CD4-positive, alpha-beta T cell treated with Interleukin-17A for 1 hour (primary cell): ENCODE measurements around the gene CYP2U1.
"Not testable (repeated sequence)": the region's sequence is repeated elsewhere in the genome, so short reads cannot be mapped to it uniquely, and the experiment has no call there.

ENCODE experiments used
- DNase-seq: peaks from one replicate; pipeline ENCODE4 v3.0.0-alpha.2; 2020

The CYP2U1 gene

DNA sequence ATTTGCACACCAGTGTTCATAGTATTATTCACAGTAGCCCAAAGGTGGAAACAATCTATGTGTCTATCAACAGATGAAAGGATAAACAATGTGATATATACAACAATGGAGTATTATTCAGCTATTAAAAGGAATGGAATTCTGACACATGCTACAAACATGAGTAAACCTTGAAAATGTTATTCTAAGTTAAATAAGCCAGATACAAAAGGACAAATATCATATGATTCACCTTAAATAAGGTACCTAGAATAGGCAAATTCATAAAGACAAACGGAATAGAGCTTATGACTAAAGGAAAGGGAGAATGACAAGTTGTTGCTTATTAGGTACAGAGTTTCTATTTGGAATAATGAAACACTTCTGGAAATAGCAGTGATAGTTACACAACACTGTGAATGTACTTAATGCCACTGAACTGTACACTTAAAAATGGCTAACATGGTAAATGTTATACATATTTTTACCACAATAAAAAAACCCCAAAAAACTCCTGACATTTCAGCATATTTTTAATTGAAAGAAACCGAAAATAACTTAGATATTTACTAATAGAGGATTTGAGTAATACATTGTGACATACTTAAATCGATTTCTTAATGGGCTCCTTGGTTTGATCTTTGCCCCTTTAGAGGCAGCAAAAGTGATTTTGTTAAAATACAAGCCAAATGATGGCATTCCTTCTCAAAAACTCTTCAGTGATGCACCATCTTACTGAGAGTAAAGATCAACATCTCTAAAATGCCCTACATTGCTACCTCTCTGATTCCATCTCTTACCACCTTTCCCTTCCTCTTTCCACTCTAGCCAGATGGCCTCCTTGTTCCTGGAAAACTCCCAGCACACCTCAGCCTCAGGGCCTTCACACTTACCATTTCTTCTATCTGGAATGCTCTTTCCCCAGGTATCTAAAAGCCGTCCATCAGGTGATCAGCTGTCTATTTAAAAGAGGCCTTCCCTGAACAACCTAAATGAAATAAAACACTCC, 8.6 kb upstream of the CYP2U1 start:
- DNase-seq: no peak

DNA sequence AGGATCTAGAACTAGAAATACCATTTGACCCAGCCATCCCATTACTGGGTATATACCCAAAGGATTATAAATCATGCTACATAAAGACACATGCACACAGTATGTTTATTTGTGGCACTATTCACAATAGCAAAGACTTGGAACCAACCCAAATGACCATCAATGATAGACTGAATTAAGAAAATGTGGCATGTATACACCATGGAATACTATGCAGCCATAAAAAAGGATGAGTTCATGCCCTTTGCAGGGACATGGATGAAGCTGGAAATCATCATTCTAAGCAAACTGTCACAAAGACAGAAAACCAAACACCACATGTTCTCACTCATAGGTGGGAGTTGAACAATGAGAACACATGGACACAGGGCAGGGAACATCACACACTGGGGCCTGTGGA, 5.6 kb upstream of the CYP2U1 start:
- not testable (repeated sequence) for DNase-seq

DNA sequence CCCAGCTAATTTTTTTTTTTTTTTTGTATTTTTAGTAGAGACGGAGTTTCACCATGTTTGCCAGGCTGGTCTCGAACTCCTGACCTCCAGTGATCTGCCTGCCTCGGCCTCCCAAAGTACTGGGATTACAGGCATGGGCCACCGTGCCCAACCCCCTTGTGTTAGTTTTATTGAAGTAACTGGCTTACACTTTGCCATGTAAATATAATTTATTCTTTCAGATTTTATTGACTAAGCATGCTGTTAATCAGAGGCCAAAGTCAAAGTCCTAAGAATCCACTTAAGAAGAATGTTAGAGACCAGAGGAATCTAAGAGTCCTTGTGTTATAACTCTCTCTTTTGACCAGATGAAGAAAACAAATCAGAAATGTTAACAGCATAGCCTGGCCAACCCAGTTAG, 4.5 kb upstream of the CYP2U1 start:
- not testable (repeated sequence) for DNase-seq

DNA sequence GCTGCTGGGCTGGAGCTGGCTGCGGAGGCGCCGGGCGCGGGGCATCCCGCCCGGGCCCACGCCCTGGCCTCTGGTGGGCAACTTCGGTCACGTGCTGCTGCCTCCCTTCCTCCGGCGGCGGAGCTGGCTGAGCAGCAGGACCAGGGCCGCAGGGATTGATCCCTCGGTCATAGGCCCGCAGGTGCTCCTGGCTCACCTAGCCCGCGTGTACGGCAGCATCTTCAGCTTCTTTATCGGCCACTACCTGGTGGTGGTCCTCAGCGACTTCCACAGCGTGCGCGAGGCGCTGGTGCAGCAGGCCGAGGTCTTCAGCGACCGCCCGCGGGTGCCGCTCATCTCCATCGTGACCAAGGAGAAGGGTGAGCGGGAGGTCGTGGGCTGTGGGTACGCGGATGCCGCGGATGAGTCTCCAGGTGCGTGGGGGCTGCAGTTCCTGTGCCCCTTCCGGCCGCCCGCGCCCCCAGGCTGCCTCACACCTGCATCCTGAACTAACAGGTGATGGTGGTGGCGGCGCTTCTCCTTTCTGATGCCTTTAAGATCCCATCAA, 499 bp downstream of the CYP2U1 start:
- peak; percentile 18 for DNase-seq

DNA sequence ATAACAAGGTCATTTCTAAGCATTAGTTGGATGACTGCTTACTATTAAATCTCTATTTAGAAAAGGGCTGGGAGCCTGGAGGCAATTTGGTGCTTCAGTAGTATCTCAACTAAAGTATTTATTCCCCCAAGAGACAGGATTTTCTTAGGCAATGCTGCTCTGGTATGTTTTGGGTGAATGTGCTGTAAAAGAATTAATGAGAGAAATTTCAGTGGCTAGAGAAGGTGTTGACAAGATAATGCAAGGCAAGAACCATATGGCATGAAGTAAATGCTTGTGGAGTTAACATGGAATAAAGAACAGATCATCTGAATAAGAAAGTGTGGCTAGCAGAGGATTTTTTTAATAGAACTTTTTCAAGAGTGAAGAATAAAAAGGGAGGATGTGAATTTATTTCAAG, 3.9 kb downstream of the CYP2U1 start:
- DNase-seq: no peak

DNA sequence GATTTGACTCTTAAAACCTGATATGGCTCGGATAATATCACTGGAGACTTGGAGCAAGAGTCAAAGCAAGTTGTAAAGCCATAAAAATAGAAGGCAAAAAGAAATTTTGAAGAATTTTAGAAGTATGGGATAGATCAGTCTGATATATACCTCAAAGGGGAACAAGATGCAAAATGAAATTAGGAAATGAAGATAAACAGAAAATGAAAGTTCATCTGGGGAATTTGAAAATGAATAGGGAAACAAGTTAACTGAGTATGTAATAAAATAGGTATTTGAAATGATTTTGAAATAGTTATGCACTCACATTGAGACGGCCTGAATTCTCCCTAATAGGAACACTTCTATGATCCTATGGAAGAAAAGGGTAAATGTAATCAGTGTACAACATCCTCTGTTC, 5.7 kb downstream of the CYP2U1 start:
- no peak for DNase-seq

DNA sequence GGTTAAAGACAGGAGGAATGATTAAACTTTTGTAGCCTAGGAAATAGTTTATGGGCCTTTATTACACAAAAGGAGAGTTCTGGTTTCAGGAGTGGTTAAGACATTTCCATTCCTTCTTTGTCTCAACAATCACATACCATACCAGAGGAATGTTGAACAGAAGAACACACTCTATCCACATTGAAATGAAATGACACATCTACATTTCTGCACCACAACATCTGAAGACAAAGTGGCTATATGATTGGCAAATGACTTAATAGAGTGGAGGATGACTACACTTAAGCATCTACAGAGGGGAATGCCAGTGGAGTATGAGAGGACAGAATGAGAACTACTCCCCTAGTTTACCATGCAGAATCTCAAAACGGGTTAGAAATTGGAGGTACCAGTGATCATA, 8.0 kb downstream of the CYP2U1 start:
- DNase-seq: no peak

DNA sequence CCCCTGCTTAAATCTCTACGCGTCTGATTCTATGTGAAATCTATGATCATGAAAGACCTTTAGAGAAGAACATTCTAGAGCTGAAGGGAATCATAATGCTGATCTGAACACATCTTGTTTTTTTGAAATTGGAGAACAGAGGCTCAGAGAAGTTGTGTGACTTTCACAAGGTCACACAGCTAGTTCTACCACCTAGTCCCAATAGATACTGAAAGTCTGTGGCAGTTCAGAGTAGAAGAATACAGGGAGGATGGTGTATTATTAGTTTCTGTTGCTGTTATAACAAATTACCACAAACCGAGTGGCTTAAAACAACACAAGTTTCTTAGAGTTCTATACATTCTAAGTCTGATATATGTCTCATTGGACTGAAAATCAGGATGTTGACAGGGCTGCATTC, 14.5 kb downstream of the CYP2U1 start:
- DNase-seq: no peak

DNA sequence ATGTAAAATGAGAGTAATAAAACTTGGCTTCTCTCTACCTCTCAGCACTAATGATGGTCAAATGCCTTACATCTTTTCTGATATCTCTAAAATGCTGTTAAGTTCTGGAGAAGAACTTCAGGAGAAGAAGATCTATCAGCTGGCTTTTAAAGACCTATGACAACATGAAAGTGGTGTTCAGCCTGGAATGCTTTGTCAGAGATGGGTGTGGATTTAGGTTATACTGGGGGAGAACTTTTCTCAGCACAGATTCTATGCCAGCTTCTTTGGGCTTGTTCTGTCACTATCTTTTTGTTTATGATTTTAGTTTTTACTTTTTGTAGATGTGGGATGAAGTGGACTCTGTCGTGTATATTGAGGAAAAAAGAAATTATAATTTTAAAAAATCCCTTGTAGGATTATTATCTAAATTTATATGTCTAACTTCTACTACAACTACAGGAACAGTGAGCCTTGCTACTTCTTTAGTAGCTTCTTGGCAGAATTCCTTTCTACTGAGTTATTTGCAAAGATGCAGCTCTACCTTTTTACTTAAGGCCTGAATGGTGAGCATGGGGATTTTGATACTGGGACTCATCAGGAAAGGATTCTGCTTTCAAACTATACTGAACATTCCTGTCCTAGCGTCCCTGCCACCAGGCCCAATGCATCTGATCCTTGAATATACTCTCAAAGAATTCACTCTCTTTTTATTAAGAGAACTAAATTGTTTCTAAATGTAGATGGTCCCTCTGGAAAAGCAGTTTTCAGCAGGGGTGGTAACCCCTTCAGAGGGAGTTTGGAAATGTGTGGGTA, 19.6 kb downstream of the CYP2U1 start:
- DNase-seq: no peak

DNA sequence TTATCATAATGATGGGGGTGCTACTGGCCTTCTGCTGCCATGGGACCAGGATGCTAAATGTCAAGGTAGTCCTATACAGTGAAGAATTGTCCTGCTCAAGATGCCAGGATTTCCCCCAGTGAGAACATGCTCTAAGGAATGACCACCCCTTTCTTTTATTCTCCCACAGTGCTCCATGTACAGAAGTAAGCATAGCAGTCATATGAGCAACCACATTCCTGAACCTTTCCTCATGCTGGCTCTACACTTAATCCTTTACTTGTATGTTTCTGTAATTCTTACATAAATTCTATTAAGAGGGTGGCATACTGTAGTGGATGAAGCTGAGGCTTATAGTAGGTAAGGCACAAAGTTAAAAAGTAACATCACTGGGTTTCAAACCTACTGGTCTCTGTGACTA, 20.2 kb downstream of the CYP2U1 start:
- no peak for DNase-seq

DNA sequence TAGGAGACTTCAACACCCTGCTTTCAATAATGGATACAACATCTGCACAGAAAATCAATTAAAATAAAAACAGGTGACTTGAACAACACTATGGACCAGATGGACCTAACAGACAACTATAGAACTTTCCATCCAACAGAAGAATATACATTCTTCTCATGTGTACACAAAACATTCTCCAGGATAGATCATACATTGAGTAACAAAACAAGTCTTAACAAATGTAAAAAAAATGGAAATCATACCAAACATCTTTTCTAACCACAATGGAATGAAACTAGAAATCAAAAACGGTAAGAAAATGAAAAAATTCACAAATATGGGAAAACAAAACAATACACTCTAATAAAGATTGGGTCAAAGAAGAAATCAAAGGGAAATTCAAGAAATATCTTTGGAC, 24.7 kb downstream of the CYP2U1 start:
- no peak for DNase-seq

DNA sequence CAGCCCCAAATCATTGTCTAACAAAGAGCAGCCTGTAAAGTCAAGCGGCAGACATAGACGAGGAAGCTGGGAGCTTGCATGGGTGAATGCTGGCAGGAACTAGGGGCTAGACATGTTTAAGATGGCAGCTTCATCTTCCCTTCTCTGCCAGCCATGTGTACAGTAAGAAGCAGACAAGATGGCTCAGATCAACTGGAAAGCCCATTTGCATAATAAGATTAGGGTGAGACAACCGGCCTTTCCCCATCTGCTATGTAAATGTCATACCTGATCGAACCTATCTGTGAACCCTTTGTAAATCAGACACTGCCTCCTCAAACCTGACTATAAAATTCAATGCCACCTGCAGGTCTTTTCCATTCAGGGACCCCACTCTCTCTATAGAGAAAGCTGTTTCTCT, 35.6 kb downstream of the CYP2U1 start:
- DNase-seq: no peak

DNA sequence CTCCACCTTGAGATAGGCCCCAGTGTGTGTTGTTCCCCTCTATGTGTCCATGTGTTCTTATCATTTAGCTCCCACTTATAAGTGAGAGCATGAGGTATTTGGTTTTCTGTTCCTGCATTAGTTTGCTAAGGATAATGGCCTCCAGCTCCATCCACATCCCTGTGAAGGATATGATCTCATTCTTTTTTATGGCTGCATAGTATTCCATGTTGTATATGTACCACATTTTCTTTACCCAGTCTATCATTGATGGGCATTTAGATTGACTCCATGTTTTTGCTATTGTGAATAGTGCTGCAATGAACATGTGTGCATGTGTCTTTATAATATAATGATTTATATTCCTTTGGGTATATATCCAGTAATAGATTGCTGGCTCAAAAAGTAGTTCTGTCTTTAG, 36.2 kb downstream of the CYP2U1 start:
- DNase-seq: not testable (repeated sequence)

DNA sequence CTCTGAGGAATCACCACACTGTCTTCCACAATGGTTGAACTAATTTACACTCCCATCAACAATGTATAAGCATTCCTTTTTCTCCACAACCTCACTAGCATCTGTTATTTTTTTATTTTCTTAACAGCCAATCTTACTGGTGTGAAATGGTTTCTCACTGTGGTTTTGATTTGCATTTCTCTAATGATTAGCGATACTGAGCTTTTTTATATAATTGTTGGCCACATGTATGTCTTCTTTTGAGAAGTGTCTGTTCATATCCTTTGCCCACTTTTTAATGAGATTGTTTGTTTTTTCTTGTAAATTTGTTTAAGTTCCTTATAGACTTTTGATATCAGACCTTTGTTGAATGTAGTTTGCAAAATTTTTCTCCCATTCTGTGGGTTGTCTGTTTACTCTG, 36.6 kb downstream of the CYP2U1 start:
- DNase-seq: not testable (repeated sequence)

DNA sequence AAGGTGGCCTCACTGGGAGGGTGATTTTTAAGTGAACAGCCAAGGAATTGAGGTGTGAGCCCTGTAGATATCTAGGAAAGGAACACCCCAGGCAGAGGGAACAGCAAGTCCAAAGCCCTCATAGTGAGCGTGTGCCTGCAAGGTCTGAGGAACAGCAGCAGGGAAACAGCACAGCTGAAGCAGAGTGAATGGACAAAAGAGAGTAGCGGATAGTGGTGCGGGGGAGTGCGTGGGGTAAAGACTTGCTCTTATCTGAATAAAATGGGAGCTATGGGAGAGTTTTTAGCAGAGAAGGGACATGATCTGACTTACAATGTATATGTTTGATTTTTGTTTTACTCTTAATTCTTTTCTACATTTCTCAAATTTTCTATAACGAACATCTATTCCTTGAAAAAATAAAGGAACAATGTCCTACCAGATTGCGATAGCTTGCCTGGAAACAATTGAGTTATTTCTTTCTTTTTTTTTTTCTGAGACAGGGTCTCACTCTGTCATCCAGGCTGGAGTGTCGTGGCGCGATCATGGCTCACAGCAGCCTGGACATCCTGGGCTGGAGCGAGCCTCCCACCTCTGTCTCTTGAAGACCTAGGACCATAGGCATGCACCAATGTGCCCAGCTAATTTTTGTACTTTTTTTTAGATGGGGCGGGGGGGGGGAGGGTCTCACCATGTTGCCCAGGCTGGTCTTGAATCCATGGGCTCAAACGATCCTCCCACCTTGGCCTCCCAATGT, 38.9 kb downstream of the CYP2U1 start:
- no peak for DNase-seq

DNA sequence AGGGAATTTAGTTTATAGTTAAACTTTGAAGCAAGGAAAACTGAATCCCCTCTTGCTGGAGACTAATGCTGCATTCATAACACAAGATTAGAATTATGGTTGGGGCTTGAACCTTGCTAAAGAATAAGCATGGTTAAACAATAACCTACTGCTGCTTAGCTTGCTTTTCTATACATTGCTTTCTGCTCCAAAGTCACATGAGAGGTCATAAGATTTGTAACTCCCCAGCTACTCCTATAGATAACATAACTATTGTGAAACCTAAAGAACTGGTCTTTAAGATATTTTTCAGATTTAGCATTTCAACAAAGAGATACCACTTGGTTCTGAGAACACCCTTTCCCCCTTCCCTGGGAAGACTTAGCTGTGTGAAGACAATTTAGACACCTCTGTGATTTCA, 41.3 kb downstream of the CYP2U1 start:
- no peak for DNase-seq

DNA sequence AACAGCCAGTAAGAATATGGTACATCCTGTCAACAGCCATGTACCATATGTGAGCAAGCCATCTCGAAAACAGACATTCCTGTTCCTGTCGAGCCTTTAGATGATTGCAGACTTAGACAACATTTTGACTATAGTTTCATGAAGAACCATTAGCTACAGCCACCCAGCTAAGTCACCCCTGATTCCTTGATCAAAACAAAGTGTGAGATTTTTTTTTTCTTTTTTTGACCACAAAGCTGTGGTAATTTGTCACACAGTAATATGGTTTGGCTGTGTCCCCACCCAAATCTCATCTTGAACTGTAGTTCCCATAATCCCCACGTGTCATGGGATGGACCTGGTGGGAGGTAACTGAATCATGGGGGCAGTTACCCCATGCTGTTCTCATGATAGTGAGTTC, 43.2 kb downstream of the CYP2U1 start:
- no peak for DNase-seq

DNA sequence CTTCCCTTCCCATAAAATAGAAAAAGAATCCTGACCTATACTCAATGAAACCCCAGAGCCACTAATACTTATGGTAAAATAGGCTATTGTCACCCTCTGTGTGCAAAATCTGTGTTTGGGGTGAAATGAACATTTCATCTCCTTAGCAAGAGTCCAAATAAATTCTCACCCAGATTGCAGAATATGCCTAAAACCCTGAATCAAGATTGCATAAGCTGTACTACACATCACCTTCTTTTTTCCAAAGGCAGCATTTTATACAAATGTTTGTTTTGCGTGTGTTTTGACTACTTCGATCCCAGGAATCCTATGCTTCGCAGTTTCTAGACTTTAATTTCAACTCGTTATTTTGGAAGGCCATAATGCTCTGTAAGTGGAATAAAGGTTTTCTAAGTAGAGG, 46.1 kb downstream of the CYP2U1 start:
- DNase-seq: no peak

DNA sequence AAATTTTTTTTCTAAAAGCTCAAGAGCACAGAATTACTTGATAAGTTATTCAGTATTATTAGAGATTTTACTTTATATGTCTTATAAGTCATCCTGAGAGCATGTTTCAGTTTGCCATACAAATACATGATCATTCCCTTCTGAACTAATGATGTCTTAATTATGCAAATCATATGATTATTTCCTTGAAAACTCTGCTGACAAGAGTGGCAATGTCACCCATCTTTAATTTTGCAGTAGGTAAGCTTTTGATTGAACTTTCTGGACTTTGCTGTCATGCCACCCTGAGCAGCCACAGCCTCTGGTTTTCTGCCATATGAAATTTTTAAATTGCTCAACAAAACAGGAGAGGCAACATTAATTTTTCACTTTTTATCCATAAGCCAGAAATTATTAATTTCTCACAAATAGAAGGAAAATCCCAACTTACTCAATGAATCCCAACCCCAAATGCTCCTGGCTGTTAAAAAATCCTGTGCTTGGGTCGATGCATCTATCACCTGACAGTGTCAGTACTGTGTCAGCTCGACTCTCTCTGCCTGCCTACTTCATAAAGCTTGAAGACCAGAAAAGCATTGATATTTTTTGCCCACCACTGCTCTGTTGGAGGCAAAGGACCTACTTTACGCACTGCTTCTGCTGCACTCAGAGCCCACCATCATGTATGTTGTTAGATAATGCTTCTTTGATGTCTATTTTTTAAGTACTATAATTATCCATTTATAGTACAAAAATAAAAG, 46.8 kb downstream of the CYP2U1 start:
- no peak for DNase-seq

DNA sequence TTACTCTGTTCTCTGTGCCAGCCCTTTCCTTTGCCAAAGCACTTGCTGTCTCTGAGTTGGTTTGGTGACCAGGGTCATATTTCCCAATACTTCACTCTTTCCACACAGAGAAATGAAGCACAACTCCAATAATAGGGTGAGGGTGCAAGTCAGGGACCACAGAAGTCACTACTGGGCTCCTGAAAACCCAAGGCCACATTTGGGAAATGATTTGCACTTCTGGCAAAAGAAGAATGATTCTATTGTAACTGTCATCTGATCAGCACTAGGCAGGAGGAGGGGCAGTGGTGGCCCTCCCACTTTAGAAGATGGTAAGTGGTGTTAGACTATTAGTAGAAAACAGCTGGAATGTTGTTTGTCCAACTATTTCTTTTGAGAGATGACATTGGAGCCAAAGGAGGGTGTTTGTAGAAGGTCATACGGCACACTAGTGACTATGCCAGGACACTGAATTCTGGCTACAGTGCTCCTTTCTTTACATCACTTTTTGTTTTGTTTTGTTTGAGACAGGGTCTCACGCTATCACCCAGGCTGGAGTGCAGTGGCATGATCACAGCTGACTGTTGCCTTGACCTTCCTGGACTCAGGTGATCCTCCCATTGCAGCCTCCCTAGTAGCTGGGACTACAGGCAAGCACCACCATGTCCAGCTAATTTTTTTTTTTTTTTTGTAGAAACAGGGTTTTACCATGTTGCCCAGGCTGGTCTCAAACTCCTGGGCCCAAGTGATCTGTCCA, 47.5 kb downstream of the CYP2U1 start:
- no peak for DNase-seq

DNA sequence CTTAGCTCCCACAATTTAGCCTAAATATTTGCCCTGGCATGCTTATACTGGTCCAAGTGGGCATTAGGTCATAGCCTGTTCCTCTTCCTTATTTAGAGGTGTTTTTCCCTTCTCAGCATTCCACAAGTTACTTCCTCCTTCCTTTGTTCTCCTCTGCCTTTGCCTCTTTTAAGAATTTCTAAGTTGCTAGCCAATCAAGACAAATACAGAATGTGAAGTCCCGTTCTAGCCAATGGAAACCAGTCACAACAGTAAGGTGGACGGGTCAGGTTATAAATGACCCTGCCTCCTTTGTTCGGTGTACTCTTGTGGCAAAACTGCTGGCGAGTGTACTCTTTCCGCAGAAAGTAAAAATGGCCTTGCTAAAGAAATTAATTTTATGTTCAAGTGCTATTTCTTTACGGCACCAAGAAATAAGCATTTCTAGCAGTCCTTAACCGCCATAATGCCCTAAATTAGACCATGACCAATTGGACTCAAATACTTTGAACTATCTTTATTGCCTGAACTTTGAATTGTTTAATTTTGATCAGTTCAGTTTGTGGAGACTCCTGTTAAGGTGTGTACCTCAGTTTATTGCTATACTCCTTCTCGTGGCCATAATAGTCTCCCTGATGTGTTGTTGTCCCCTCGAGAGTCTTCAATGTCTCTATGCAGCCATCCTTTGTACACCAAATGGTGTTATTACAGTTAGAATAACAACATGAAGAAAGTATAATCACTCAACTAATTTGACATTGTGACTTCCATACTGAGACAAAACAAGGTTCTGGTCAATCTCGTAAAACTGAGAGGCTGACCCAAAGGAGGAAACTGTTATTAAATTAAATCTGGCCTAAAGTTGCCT, 56.8 kb downstream of the CYP2U1 start:
- no peak for DNase-seq
